Chondrocyte (in vitro differentiated cells): ENCODE measurements around the gene KIAA0232. TPM values are rescaled to one million over a fixed set of nuclear protein-coding genes. Genes with fewer than 3 reads are reported as not detected.

ENCODE experiments used
- DNase-seq: peaks from one replicate; pipeline ENCODE4 v3.0.0; 2021; ENCODE audit warnings: mixed read lengths, low spot score
- H3K27ac Mint-ChIP-seq: one replicate; pipeline ENCODE4 v1.8.0; 2021; ENCODE audit warnings: mild to moderate bottlenecking, moderate library complexity, mixed read lengths; ENCODE audit not compliant: unreplicated experiment
- H3K27me3 Mint-ChIP-seq: 2 replicates; pipeline ENCODE4 v1.8.0; 2021; ENCODE audit warnings: low read depth, mixed read lengths
- H3K36me3 Mint-ChIP-seq: 2 replicates; pipeline ENCODE4 v1.8.0; 2021; ENCODE audit warnings: low read depth, mixed read lengths
- H3K4me1 Mint-ChIP-seq: 2 replicates; pipeline ENCODE4 v1.8.0; 2021; ENCODE audit warnings: low read depth, mild to moderate bottlenecking, mixed read lengths
- H3K4me3 Mint-ChIP-seq: one replicate; pipeline ENCODE4 v1.8.0; 2021; ENCODE audit warnings: mild to moderate bottlenecking, moderate library complexity, mixed read lengths; ENCODE audit not compliant: unreplicated experiment
- H3K9me3 Mint-ChIP-seq: 2 replicates; pipeline ENCODE4 v1.8.0; 2021; ENCODE audit warnings: low read depth, mixed read lengths
- total RNA-seq: library from RNA; stranded (reverse); gene quantifications from 3 replicates; pipeline ENCODE4 v1.2.1, GENCODE V29; 2021
- TF ChIP-seq, protein P1 (sequence below): fragments of 200-600 bp; sonication (generic); IDR thresholded peaks from 2 replicates; pipeline ENCODE4 v1.5.0; 2021; ENCODE audit warnings: antibody characterized with exemption, mild to moderate bottlenecking, moderate library complexity

The KIAA0232 gene
- total RNA-seq, 1 donor from 2014 or later: 24.7 TPM

DNA sequence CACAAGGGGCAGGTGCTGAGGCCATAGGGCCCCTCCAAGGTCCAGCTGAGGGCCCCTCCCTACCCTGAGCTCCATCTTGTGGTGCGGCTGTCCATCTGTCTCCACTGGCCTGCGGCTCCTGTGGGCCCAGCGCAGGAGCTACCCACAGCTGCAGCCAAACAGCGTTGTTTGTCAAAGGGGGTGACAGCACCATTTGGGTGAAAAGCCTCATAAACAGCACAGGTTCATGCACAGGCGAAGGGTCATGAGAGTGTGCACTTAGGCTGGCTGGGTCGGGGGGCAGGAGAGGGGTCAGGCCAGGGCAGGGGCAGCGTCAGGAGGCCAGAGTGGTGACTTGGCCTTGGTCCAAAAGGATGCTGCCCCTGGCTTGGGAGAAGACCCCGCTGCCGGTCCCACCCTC, 34.2 kb upstream of the KIAA0232 start:
- H3K9me3 Mint-ChIP-seq: no peaks in the 10 kb centered on the region
- H3K4me3 Mint-ChIP-seq: no peak overlapping the region

DNA sequence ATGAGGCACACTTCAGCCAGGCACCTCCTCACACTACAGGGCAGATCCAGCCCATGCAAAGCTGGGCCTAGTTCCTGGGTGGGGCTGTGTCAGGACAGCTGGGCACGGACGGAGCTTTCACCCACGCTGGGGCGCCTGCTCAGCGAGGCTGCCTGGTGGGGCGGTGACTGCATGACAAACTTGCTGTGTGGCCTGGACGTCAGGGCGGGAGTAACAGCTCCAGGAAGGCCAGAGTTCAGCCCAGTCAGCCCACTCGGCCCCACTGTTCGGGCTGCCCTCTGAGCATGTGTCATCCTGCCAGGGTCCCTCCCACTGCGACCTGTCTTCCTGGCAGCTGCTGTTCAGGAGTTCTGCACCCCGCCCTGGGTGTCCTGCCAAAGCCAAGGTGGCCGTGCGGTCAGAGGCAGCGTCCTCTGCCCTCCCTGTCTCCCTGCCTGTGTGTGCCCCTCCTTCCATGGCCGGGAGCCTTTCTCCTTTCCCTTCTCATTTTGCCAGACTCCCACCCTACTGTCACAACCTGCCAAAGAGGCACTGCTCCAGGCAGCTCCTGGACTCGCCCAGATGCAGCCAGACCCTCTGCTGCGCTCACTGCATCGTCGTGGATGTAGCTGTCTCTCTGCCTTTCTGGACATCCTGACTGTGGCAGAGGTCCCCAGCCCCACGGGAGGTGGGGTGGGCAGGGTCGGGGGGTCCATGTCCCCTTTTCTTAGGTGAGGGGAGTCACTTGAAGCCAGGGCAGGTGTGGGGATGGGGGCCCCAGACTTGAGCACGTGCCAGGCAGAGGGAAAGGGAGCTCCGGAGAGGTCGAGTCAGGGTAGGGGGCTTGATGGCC, 33.0 kb upstream of the KIAA0232 start:
- Mint-ChIP-seq H3K36me3 (no peaks in the 10 kb centered on the region), H3K4me1 (peaks cover 27% of the 10 kb centered on the region), H3K27me3 (no peaks in the 10 kb centered on the region), H3K4me3 (no peak overlapping the region), H3K27ac (no peak overlapping the region), H3K9me3 (no peaks in the 10 kb centered on the region)
- peak; percentile 84 for DNase-seq
- TF ChIP-seq, protein P1, sequence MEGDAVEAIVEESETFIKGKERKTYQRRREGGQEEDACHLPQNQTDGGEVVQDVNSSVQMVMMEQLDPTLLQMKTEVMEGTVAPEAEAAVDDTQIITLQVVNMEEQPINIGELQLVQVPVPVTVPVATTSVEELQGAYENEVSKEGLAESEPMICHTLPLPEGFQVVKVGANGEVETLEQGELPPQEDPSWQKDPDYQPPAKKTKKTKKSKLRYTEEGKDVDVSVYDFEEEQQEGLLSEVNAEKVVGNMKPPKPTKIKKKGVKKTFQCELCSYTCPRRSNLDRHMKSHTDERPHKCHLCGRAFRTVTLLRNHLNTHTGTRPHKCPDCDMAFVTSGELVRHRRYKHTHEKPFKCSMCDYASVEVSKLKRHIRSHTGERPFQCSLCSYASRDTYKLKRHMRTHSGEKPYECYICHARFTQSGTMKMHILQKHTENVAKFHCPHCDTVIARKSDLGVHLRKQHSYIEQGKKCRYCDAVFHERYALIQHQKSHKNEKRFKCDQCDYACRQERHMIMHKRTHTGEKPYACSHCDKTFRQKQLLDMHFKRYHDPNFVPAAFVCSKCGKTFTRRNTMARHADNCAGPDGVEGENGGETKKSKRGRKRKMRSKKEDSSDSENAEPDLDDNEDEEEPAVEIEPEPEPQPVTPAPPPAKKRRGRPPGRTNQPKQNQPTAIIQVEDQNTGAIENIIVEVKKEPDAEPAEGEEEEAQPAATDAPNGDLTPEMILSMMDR: no peak

More for the DNA sequence above, 34.2 kb upstream of the KIAA0232 start:
- Mint-ChIP-seq H3K4me1 (peaks cover 30% of the 10 kb centered on the region), H3K27me3 (no peaks in the 10 kb centered on the region), H3K36me3 (no peaks in the 10 kb centered on the region), H3K27ac (no peak overlapping the region)
- no peak for DNase-seq
- TF ChIP-seq, protein P1: no peak

- Mint-ChIP-seq H3K36me3 (no peaks in the 10 kb centered on the region), H3K27me3 (no peaks in the 10 kb centered on the region), H3K27ac (no peak overlapping the region)
Observed at GRCh38 chr4:6750286-6751221, 32.0 kb upstream of the KIAA0232 start.

DNA sequence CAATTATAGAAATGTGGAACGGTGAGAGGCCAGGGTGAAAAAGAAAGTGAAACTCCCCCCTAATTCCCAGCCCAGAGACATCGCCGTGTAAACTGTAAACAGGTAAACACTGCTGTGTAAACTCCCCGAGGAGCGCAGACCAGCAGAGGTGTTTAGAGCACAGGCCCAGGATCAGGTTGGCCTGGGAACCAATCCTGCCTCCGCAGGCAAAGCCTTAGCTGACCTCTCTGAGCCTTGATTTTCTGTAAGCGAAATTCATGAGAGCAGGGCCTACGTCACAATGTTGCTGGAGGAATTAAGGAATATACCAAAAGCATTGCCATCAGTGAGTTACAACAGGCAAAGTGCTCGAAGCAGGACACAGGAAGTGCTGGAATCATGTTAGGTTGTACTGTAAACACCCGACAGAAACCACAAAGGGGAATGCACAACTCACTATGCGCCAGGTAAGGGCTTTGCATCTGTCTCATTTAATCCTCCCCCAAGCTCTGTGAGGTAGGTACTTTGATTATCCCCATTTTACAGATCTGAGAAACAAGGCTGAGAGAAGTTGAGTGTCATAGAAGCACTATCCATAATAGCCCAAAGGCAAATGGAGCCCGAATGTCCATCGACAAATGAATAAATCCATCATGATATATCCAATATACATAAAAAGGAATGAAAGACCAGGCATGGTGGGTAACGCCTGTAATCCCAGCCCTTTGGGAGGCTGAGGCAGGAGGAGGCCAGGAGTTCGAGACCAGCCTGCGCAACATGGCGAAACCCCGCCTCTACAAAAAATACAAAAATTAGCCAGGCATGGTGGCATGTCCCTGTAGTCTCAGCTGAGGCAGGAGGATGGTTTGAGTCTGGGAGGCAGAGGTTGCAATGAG, 30.7 kb upstream of the KIAA0232 start:
- Mint-ChIP-seq H3K9me3 (no peaks in the 10 kb centered on the region), H3K27me3 (no peaks in the 10 kb centered on the region), H3K4me3 (no peak overlapping the region), H3K36me3 (no peaks in the 10 kb centered on the region), H3K4me1 (peaks cover 25% of the 10 kb centered on the region), H3K27ac (no peak overlapping the region)
- TF ChIP-seq, protein P1: no peak
- DNase-seq: no peak

More at GRCh38 chr4:6750286-6751221, 32.0 kb upstream of the KIAA0232 start:
- Mint-ChIP-seq H3K9me3 (no peaks in the 10 kb centered on the region), H3K4me1 (peaks cover 27% of the 10 kb centered on the region), H3K4me3 (no peak overlapping the region)
- DNase-seq: peak; percentile 33
- TF ChIP-seq, protein P1: no peak
